Measurements from ENCODE around the gene DIAPH2. TPM values are rescaled to one million over a fixed set of nuclear protein-coding genes. Genes with fewer than 3 reads are reported as not detected.

The DIAPH2 gene
- total RNA-seq, 2 donors from 2014 or later = 21.5 to 51.8 TPM

DNA sequence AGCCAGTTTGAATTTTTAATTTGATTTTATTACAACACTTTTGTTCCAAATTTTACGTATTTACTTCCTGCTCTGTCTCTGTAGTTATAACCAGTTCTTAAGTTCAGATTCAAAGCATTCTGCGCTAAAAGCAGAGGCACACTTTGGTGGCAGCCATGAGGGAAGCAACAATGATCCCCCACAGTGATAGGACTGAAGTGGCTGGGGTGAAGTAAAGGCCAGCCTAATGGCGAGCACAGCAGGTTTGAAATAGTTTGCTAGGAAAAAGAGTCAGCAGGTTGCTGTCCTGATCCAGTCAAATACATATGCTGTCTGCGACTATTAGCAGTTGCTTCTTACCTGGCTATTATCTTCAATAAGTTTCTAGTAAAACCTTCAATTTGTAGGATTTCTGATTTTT lies 375.4 kb downstream of the DIAPH2 start:
- WGBS, 2 experiments (ENCODE audit: insufficient coverage in 1 of 2, insufficient read length in 1 of 2) = 2% methylated on average over 3 of the region's 4 CpGs; no CpG with 5 or more reads in 1 of the 2 experiments
- H3K9ac ChIP-seq (ENCODE audit: extremely low read depth, low read length, poor library complexity, severe bottlenecking) = no peak overlapping the region
- no peaks in the 10 kb centered on the region for H3K9me3 Mint-ChIP-seq
- H3K36me3 ChIP-seq (ENCODE audit: control insufficient read depth, insufficient read depth, low read length) = no peaks in the 10 kb centered on the region
- H3K4me3 Mint-ChIP-seq = no peak overlapping the region
- no peak overlapping the region for H3K27ac Mint-ChIP-seq
- H3K27ac ChIP-seq (ENCODE audit: low read depth, low read length) = no peak overlapping the region
- H3K9me3 ChIP-seq (ENCODE audit: control insufficient read depth, low read length) = no peaks in the 10 kb centered on the region
- H3K27me3 ChIP-seq (ENCODE audit: control insufficient read depth, insufficient read depth, low read length, poor library complexity, severe bottlenecking) = no peaks in the 10 kb centered on the region
- H3K4me3 ChIP-seq (ENCODE audit: low read length) = no peak overlapping the region
- no peaks in the 10 kb centered on the region for H3K36me3 Mint-ChIP-seq (ENCODE audit: low read depth)
- H3K4me1 ChIP-seq (ENCODE audit: control insufficient read depth, insufficient read depth, low read length) = no peaks in the 10 kb centered on the region
- TF ChIP-seq, protein P1, sequence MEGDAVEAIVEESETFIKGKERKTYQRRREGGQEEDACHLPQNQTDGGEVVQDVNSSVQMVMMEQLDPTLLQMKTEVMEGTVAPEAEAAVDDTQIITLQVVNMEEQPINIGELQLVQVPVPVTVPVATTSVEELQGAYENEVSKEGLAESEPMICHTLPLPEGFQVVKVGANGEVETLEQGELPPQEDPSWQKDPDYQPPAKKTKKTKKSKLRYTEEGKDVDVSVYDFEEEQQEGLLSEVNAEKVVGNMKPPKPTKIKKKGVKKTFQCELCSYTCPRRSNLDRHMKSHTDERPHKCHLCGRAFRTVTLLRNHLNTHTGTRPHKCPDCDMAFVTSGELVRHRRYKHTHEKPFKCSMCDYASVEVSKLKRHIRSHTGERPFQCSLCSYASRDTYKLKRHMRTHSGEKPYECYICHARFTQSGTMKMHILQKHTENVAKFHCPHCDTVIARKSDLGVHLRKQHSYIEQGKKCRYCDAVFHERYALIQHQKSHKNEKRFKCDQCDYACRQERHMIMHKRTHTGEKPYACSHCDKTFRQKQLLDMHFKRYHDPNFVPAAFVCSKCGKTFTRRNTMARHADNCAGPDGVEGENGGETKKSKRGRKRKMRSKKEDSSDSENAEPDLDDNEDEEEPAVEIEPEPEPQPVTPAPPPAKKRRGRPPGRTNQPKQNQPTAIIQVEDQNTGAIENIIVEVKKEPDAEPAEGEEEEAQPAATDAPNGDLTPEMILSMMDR (conservative IDR thresholded peaks at IDR 0.05) = no peak
- peaks cover 14% of the 10 kb centered on the region for H3K4me1 Mint-ChIP-seq
- no peaks in the 10 kb centered on the region for H3K27me3 Mint-ChIP-seq (ENCODE audit: insufficient read depth)
- DNase-seq = peak; percentile 85

DNA sequence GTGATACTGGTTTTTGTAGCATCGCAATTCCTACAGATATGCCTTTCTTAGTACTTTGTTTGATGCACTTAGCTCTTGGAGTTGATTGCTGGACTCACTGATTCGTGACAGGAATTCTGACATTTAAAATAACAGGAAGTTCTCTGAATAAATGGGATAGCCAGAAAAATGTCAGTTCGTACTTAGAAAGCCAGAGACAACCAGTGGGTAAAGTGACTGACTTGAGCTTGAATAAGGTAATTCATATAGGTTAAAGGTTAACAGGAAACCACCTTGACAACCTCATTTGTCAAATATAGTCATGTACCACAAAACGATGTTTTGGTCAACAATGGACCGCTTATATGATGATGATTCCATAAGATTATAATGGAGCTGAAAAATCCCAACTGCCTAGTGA lies 380.4 kb downstream of the DIAPH2 start:
- Histone ChIP-seq H3K4me3 (ENCODE audit: low read length) (no peak overlapping the region), H3K27me3 (ENCODE audit: control insufficient read depth, insufficient read depth, low read length, poor library complexity, severe bottlenecking) (no peaks in the 10 kb centered on the region), H3K4me1 (ENCODE audit: control insufficient read depth, insufficient read depth, low read length) (no peaks in the 10 kb centered on the region), H3K27ac (ENCODE audit: low read depth, low read length) (no peak overlapping the region), H3K36me3 (ENCODE audit: control insufficient read depth, insufficient read depth, low read length) (no peaks in the 10 kb centered on the region), H3K9me3 (ENCODE audit: control insufficient read depth, low read length) (no peaks in the 10 kb centered on the region), H3K9ac (ENCODE audit: extremely low read depth, low read length, poor library complexity, severe bottlenecking) (no peak overlapping the region)
- 87 to 100% methylated on average over 1 to 5 of the region's 5 CpGs for WGBS, 2 experiments (ENCODE audit: insufficient coverage in 1 of 2, insufficient read length in 1 of 2)
- no peaks in the 10 kb centered on the region for H3K27me3 Mint-ChIP-seq (ENCODE audit: insufficient read depth)
- no peaks in the 10 kb centered on the region for H3K36me3 Mint-ChIP-seq (ENCODE audit: low read depth)
- DNase-seq = no peak
- no peak overlapping the region for H3K27ac Mint-ChIP-seq
- peaks cover 5% of the 10 kb centered on the region for H3K4me1 Mint-ChIP-seq
- no peak overlapping the region for H3K4me3 Mint-ChIP-seq
- no peaks in the 10 kb centered on the region for H3K9me3 Mint-ChIP-seq
- TF ChIP-seq, protein P1 (conservative IDR thresholded peaks at IDR 0.05) = no peak

DNA sequence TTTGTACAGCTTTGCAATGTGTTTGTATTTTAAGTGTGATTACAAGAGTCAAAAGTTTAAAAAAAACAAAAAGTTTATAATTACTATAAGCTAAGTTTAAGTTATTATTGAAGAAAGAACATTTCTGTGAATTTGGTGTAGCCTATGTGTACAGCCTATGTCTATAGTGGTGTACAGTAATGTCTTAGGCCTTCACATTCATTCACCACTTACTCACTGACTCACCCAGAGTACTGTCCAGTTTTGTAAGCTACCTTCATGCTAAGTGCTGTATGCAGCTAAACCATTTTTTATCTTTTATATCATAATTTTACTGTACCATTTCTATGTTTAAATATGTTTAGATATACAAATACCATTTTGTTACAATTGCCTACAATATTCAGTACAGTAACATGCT lies 381.3 kb downstream of the DIAPH2 start:
- H3K9me3 Mint-ChIP-seq = no peaks in the 10 kb centered on the region
- TF ChIP-seq, protein P1 (conservative IDR thresholded peaks at IDR 0.05) = no peak
- no peaks in the 10 kb centered on the region for H3K27me3 Mint-ChIP-seq (ENCODE audit: insufficient read depth)
- Histone ChIP-seq H3K4me3 (ENCODE audit: low read length) (no peak overlapping the region), H3K27ac (ENCODE audit: low read depth, low read length) (no peak overlapping the region), H3K9me3 (ENCODE audit: control insufficient read depth, low read length) (no peaks in the 10 kb centered on the region), H3K9ac (ENCODE audit: extremely low read depth, low read length, poor library complexity, severe bottlenecking) (no peak overlapping the region), H3K36me3 (ENCODE audit: control insufficient read depth, insufficient read depth, low read length) (no peaks in the 10 kb centered on the region), H3K4me1 (ENCODE audit: control insufficient read depth, insufficient read depth, low read length) (no peaks in the 10 kb centered on the region), H3K27me3 (ENCODE audit: control insufficient read depth, insufficient read depth, low read length, poor library complexity, severe bottlenecking) (no peaks in the 10 kb centered on the region)
- no peaks in the 10 kb centered on the region for H3K36me3 Mint-ChIP-seq (ENCODE audit: low read depth)
- H3K4me1 Mint-ChIP-seq = no peaks in the 10 kb centered on the region
- H3K27ac Mint-ChIP-seq = no peak overlapping the region
- no peak overlapping the region for H3K4me3 Mint-ChIP-seq
- no peak for DNase-seq
